ENCODE data around the gene FHIP1A. TPM values are rescaled to one million over a fixed set of nuclear protein-coding genes. Genes with fewer than 3 reads are reported as not detected.

Gene FHIP1A
- total RNA-seq, 1 experiment from 2014 or later, result 3.0 TPM

DNA sequence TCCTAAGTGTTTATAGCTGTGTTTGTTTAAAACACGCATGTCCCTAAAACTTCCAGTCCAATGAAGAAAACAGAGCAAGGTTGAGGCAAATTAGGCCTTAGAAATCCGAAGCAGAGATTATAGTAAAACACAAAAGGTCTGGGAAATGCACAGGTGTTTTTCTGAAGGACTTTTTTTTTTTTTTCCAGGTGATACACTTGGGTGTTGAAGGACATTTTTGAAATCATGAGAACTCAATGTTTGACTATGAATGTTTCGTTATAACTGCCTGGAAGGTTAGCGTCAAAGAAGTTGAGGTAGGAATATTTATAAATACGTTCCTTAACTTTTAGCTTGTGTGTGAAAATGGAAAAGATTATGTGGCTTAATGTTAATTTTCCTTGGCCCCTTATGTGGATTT, 45.5 kb downstream of the FHIP1A start:
- no peaks in the 10 kb centered on the region for H3K27me3 ChIP-seq (replicated peaks)
- no peak overlapping the region for H3K27ac ChIP-seq
- H3K4me1 ChIP-seq (replicated peaks), result no peaks in the 10 kb centered on the region
- no peak overlapping the region for H3K4me3 ChIP-seq
- no peaks in the 10 kb centered on the region for H3K9me3 ChIP-seq (replicated peaks)
- no peaks in the 10 kb centered on the region for H3K36me3 ChIP-seq
- DNase-seq (ENCODE audit: low read depth in 1 of 2, low spot score in 2 of 2), result no peak

DNA sequence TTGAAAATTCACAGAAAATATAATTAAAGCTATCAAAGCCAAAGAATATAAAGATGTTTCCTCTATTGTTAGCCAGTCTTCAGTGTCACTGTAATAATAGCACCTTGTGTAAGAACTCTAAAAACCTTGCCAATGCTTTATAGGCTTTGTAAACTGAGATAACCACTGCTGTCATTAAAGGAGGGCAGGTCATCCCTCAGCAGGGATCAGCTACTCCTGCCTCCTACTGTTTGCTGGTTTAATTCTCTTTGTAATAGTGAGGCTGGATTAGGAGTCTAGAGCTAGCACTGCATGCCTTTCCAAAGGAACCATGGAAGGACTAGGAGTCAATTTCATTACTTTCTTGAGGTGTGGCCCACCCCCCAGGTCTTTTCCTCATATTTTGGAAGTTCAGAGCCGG, 46.2 kb downstream of the FHIP1A start:
- Histone ChIP-seq H3K4me3 (no peak overlapping the region), H3K27me3 (replicated peaks) (no peaks in the 10 kb centered on the region), H3K27ac (no peak overlapping the region), H3K36me3 (no peaks in the 10 kb centered on the region), H3K4me1 (replicated peaks) (no peaks in the 10 kb centered on the region), H3K9me3 (replicated peaks) (no peaks in the 10 kb centered on the region)
- no peak for DNase-seq (ENCODE audit: low read depth in 1 of 2, low spot score in 2 of 2)

GRCh38 chr4:151458148-151458547, 49.2 kb downstream of the FHIP1A start:
- no peaks in the 10 kb centered on the region for H3K9me3 ChIP-seq (replicated peaks)
- no peak overlapping the region for H3K4me3 ChIP-seq
- no peaks in the 10 kb centered on the region for H3K27me3 ChIP-seq (replicated peaks)
- H3K36me3 ChIP-seq, result no peaks in the 10 kb centered on the region
- no peak overlapping the region for H3K27ac ChIP-seq
- H3K4me1 ChIP-seq (replicated peaks), result no peaks in the 10 kb centered on the region
- no peak for DNase-seq (ENCODE audit: low read depth in 1 of 2, low spot score in 2 of 2)

Other genes starting within 250 kb of the FHIP1A start
- not detected in 2 replicates for gene PRSS48, start 132.0 kb upstream of the FHIP1A start, total RNA-seq (2014; rRNA removed; shearing (Covaris generic))
- 5.1 and 6.9 TPM in 2 replicates for gene SH3D19, start 83.6 kb upstream of the FHIP1A start, total RNA-seq (2014; rRNA removed; shearing (Covaris generic))

Measured in SJSA1 (cell line).